HepG2 (cell line): ENCODE data around the gene PEX11G. TPM values are rescaled to one million over a fixed set of nuclear protein-coding genes. Genes with fewer than 3 reads are reported as not detected.

Experiments used
- CHD2 ChIP-seq: IDR thresholded peaks from 2 replicates; pipeline ENCODE4 v1.6.1; 2011; ENCODE audit warnings: low read depth, low read length, improper control_type of control experiment
- HOXA5 ChIP-seq: sonication (generic); formaldehyde crosslinking; IDR thresholded peaks from 2 replicates; pipeline ENCODE4 v1.4.0; 2020; ENCODE audit warnings: missing genetic modification reagents
- NCOA1 ChIP-seq: sonication (generic); formaldehyde crosslinking; IDR thresholded peaks from 2 replicates; pipeline ENCODE4 v1.9.0; 2021; ENCODE audit warnings: missing genetic modification reagents
- NFE2L2 ChIP-seq: fragments of 150-350 bp; IDR thresholded peaks from 2 replicates; pipeline ENCODE4 v1.6.1; 2014; ENCODE audit warnings: low read length
- POLR2AphosphoS5 ChIP-seq: IDR thresholded peaks from 2 replicates; pipeline ENCODE4 v1.6.1; 2012; ENCODE audit warnings: low read depth, low read length
- RFX5 ChIP-seq: IDR thresholded peaks from 2 replicates; pipeline ENCODE4 v1.6.1; 2011; ENCODE audit warnings: low read depth, low read length, improper control_type of control experiment
- RNF2 ChIP-seq: fragments of 450-650 bp; conservative IDR thresholded peaks from 2 replicates; pipeline ENCODE4 v1.6.1; 2016; ENCODE audit warnings: low read depth
- SRSF4 ChIP-seq: fragments of 200-400 bp; formaldehyde crosslinking; IDR thresholded peaks from one replicate; pipeline ENCODE4 v1.6.1; 2018; ENCODE audit warnings: mild to moderate bottlenecking, low read depth, low read length, moderate library complexity; ENCODE audit not compliant: poor library complexity, severe bottlenecking
- TBP ChIP-seq: sonication (generic); formaldehyde crosslinking; IDR thresholded peaks from 2 replicates; pipeline ENCODE4 v1.5.0; 2020; ENCODE audit warnings: missing genetic modification reagents
- YEATS2 ChIP-seq: sonication (generic); formaldehyde crosslinking; IDR thresholded peaks from 2 replicates; pipeline ENCODE4 v1.4.0; 2020; ENCODE audit warnings: missing genetic modification reagents, borderline replicate concordance
- ZNF549 ChIP-seq: sonication (generic); formaldehyde crosslinking; IDR thresholded peaks from 2 replicates; pipeline ENCODE4 v1.5.0; 2020; ENCODE audit warnings: missing genetic modification reagents
- ZSCAN31 ChIP-seq: sonication (generic); formaldehyde crosslinking; IDR thresholded peaks from 2 replicates; pipeline ENCODE4 v1.5.0; 2020; ENCODE audit warnings: low read depth, mild to moderate bottlenecking, missing genetic modification reagents
- polyA plus RNA-seq, 8 experiments: library from polyadenylated mRNA; depleted of rRNA in 3 of 8; stranded (reverse) in 7 of 8; unstranded in 1 of 8; fragments of >200 nt; fragmentation: Illumina TruSeq in 4 of 8; extraction: Trizol in 4 of 8; gene quantifications; 2 replicates each; pipeline versions ENCODE4 v1.2.1 to v1.2.3, GENCODE V29; 2011 to 2016; ENCODE audit warnings: low read depth in 4 of 8, missing spikeins in 1 of 8, mixed read lengths in 1 of 8; ENCODE audit not compliant: insufficient read depth in 1 of 8
- total RNA-seq, 5 experiments: library from RNA; depleted of rRNA; stranded (reverse); fragments of >200 nt; fragmentation: Illumina TruSeq; extraction: Trizol; gene quantifications; 2 replicates each; pipeline ENCODE4 v1.2.3, GENCODE V29; 2016; ENCODE audit warnings: low read depth in 1 of 5
- TF ChIP-seq, protein P1 (sequence below): IDR thresholded peaks from 2 replicates; pipeline ENCODE4 v1.6.1; 2012; ENCODE audit warnings: inconsistent platforms
- TF ChIP-seq, protein P2 (sequence below): IDR thresholded peaks from 2 replicates; pipeline ENCODE4 v1.6.1; 2016; ENCODE audit warnings: mild to moderate bottlenecking, missing biosample characterization, missing genetic modification reagents
- TF ChIP-seq, protein P3 (sequence below): sonication (generic); formaldehyde crosslinking; IDR thresholded peaks from 2 replicates; pipeline ENCODE4 v1.4.0; 2020; ENCODE audit warnings: mild to moderate bottlenecking, missing genetic modification reagents, borderline replicate concordance
- TF ChIP-seq, protein P4 (sequence below): sonication (generic); formaldehyde crosslinking; IDR thresholded peaks from 2 replicates; pipeline ENCODE4 v1.8.0; 2022; ENCODE audit warnings: mild to moderate bottlenecking, missing genetic modification reagents, moderate library complexity
- TF ChIP-seq, protein P5 (sequence below): sonication (generic); formaldehyde crosslinking; IDR thresholded peaks from 2 replicates; pipeline ENCODE4 v1.5.1; 2020; ENCODE audit warnings: mild to moderate bottlenecking, moderate library complexity, missing genetic modification reagents
- TF ChIP-seq, protein P6 (sequence below): sonication (generic); formaldehyde crosslinking; IDR thresholded peaks from 2 replicates; pipeline ENCODE4 v1.4.0; 2020; ENCODE audit warnings: missing genetic modification reagents, low read depth, mild to moderate bottlenecking, borderline replicate concordance
- TF ChIP-seq, protein P7 (sequence below): sonication (generic); formaldehyde crosslinking; IDR thresholded peaks from 2 replicates; pipeline ENCODE4 v1.4.0; 2020; ENCODE audit warnings: mild to moderate bottlenecking, missing genetic modification reagents
- TF ChIP-seq, protein P8 (sequence below): sonication (generic); formaldehyde crosslinking; conservative IDR thresholded peaks from 2 replicates; pipeline ENCODE4 v1.4.0; 2020; ENCODE audit warnings: mild to moderate bottlenecking, missing genetic modification reagents, moderate library complexity

The PEX11G gene
- total and polyA plus RNA-seq, 2 of the 13 experiments (the other 11 are each of a cell fraction or from before 2014, with no cell fraction given): not detected

DNA sequence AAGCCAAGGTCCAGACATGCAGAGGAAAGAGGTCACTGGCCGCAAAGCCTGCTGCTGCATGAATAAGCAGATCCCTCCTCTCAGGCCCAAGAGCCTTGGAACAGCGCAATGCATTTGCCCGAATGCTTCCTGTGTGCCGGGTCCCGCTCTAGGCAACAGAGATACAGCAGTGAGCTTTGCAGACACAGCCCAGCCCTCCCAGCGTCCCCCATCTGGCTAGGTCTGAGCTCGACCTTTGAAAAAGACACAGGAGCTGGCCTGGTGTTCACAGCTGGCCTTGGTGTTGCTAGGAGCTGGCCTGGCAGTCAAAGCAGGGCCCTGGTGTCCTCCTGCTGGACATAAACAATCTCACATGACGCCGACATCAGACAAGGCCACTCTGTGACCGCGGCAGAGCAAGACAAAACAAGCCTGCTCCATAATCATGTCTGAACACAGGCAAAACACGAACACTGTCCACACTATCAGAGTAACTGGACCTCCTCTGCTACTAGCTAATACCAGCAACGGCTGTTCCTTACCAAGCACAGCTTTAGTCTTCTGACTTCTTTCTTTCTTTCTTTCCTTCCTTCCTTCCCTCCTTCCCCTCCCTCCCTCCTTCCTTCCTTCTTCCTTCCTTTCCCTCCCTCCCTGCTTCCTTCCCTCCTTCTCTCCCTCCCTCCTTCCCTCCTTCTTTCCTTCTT lies 5.7 kb upstream of the PEX11G start (continued):
- TF ChIP-seq TBP (CRISPR knock-in tag): no peak
- no peak for TF ChIP-seq HOXA5 (CRISPR knock-in tag)
- TF ChIP-seq, protein P1, sequence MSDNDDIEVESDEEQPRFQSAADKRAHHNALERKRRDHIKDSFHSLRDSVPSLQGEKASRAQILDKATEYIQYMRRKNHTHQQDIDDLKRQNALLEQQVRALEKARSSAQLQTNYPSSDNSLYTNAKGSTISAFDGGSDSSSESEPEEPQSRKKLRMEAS: peak; percentile 32
- TF ChIP-seq RNF2: no peak
- TF ChIP-seq SRSF4: no peak
- no peak for TF ChIP-seq POLR2AphosphoS5
- TF ChIP-seq, protein P2, sequence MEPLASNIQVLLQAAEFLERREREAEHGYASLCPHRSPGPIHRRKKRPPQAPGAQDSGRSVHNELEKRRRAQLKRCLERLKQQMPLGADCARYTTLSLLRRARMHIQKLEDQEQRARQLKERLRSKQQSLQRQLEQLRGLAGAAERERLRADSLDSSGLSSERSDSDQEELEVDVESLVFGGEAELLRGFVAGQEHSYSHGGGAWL (CRISPR knock-in tag): no peak
- no peak for TF ChIP-seq NFE2L2
- TF ChIP-seq, protein P3, sequence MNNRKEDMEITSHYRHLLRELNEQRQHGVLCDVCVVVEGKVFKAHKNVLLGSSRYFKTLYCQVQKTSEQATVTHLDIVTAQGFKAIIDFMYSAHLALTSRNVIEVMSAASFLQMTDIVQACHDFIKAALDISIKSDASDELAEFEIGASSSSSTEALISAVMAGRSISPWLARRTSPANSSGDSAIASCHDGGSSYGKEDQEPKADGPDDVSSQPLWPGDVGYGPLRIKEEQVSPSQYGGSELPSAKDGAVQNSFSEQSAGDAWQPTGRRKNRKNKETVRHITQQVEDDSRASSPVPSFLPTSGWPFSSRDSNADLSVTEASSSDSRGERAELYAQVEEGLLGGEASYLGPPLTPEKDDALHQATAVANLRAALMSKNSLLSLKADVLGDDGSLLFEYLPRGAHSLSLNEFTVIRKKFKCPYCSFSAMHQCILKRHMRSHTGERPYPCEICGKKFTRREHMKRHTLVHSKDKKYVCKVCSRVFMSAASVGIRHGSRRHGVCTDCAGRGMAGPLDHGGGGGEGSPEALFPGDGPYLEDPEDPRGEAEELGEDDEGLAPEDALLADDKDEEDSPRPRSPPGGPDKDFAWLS: no peak
- TF ChIP-seq CHD2: no peak
- TF ChIP-seq ZNF549 (CRISPR knock-in tag): no peak
- TF ChIP-seq, protein P4, sequence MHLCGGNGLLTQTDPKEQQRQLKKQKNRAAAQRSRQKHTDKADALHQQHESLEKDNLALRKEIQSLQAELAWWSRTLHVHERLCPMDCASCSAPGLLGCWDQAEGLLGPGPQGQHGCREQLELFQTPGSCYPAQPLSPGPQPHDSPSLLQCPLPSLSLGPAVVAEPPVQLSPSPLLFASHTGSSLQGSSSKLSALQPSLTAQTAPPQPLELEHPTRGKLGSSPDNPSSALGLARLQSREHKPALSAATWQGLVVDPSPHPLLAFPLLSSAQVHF (CRISPR knock-in tag): no peak
- TF ChIP-seq RFX5: no peak
- TF ChIP-seq, protein P5, sequence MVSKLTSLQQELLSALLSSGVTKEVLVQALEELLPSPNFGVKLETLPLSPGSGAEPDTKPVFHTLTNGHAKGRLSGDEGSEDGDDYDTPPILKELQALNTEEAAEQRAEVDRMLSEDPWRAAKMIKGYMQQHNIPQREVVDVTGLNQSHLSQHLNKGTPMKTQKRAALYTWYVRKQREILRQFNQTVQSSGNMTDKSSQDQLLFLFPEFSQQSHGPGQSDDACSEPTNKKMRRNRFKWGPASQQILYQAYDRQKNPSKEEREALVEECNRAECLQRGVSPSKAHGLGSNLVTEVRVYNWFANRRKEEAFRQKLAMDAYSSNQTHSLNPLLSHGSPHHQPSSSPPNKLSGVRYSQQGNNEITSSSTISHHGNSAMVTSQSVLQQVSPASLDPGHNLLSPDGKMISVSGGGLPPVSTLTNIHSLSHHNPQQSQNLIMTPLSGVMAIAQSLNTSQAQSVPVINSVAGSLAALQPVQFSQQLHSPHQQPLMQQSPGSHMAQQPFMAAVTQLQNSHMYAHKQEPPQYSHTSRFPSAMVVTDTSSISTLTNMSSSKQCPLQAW (CRISPR knock-in tag): 0 out of 2 replicates have a peak, but pooled peaks have one; percentile 33
- TF ChIP-seq, protein P6, sequence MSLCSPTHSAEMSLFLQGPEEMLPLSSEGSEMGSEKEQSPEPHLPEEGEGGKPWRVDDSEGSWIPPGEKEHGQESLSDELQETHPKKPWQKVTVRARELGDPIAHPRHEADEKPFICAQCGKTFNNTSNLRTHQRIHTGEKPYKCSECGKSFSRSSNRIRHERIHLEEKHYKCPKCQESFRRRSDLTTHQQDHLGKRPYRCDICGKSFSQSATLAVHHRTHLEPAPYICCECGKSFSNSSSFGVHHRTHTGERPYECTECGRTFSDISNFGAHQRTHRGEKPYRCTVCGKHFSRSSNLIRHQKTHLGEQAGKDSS (CRISPR knock-in tag): 0 out of 2 replicates have a peak, but pooled peaks have one; percentile 47
- TF ChIP-seq, protein P7, sequence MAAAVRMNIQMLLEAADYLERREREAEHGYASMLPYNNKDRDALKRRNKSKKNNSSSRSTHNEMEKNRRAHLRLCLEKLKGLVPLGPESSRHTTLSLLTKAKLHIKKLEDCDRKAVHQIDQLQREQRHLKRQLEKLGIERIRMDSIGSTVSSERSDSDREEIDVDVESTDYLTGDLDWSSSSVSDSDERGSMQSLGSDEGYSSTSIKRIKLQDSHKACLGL (CRISPR knock-in tag): no peak
- no peak for TF ChIP-seq ZSCAN31
- TF ChIP-seq YEATS2 (CRISPR knock-in tag): peak; percentile 33; the same call in 1 of the 2 replicates
- TF ChIP-seq NCOA1 (CRISPR knock-in tag): no peak
- TF ChIP-seq, protein P8, sequence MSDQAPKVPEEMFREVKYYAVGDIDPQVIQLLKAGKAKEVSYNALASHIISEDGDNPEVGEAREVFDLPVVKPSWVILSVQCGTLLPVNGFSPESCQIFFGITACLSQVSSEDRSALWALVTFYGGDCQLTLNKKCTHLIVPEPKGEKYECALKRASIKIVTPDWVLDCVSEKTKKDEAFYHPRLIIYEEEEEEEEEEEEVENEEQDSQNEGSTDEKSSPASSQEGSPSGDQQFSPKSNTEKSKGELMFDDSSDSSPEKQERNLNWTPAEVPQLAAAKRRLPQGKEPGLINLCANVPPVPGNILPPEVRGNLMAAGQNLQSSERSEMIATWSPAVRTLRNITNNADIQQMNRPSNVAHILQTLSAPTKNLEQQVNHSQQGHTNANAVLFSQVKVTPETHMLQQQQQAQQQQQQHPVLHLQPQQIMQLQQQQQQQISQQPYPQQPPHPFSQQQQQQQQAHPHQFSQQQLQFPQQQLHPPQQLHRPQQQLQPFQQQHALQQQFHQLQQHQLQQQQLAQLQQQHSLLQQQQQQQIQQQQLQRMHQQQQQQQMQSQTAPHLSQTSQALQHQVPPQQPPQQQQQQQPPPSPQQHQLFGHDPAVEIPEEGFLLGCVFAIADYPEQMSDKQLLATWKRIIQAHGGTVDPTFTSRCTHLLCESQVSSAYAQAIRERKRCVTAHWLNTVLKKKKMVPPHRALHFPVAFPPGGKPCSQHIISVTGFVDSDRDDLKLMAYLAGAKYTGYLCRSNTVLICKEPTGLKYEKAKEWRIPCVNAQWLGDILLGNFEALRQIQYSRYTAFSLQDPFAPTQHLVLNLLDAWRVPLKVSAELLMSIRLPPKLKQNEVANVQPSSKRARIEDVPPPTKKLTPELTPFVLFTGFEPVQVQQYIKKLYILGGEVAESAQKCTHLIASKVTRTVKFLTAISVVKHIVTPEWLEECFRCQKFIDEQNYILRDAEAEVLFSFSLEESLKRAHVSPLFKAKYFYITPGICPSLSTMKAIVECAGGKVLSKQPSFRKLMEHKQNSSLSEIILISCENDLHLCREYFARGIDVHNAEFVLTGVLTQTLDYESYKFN: peak; percentile 76
